ENCODE data around the gene CHRNA3.

GRCh38 chr15:78651007-78651406, 30.2 kb upstream of the CHRNA3 start:
- TF ChIP-seq POLR2A (IDR thresholded peaks at IDR 0.05; ENCODE audit: borderline replicate concordance, extremely low read depth, insufficient read depth, insufficient read length) (no peak), CTCF (IDR thresholded peaks at IDR 0.05 in 2 of 3, conservative IDR thresholded peaks at IDR 0.05 in 1 of 3; ENCODE audit: borderline replicate concordance in 1 of 3, insufficient read depth in 1 of 3, low read depth in 2 of 3, low read length in 2 of 3) (no peak), EZH2 (IDR thresholded peaks at IDR 0.05) (no peak), EZH2phosphoT487 (IDR thresholded peaks at IDR 0.05; ENCODE audit: borderline replicate concordance) (no peak), POLR2AphosphoS5 (IDR thresholded peaks at IDR 0.05; ENCODE audit: low read depth, low read length) (no peak), ELF1 (IDR thresholded peaks at IDR 0.05; ENCODE audit: borderline replicate concordance, low read depth) (no peak)

Measured in HCT116 (cell line).